Natural killer cell (primary cell): ENCODE measurements around the gene RARG. TPM values are rescaled to one million over a fixed set of nuclear protein-coding genes. Genes with fewer than 3 reads are reported as not detected.

Experiments used
- ATAC-seq, 3 donors: fragments of 150-1000 bp in 2 of 3; fragments of 200-7000 bp in 1 of 3; cut with Tn5 transposase; 1 replicate in 1 of 3; 2 replicates in 2 of 3; pipeline ENCODE4 v1.10.0; 2021; ENCODE audit warnings: mild to moderate bottlenecking in 2 of 3, moderate library complexity in 2 of 3
- DNase-seq, 2 donors: peaks; one replicate each; pipeline versions ENCODE4 v3.0.0 to v3.0.0-alpha.2; 2013 to 2021; ENCODE audit warnings: mixed read lengths in 1 of 2
- H3K27ac ChIP-seq: one replicate; pipeline ENCODE4 v1.5.1; 2013; ENCODE audit warnings: mild to moderate bottlenecking, low read length
- H3K27me3 ChIP-seq: one replicate; pipeline ENCODE4 v1.6.1; 2013; ENCODE audit warnings: low read length; ENCODE audit not compliant: control insufficient read depth, insufficient read depth
- H3K36me3 ChIP-seq: one replicate; pipeline ENCODE4 v1.6.1; 2013; ENCODE audit warnings: low read length; ENCODE audit not compliant: control insufficient read depth, insufficient read depth
- H3K4me1 ChIP-seq: one replicate; pipeline ENCODE4 v1.6.1; 2013; ENCODE audit warnings: low read length; ENCODE audit not compliant: control insufficient read depth, insufficient read depth
- H3K4me3 ChIP-seq: one replicate; pipeline ENCODE4 v1.5.1; 2013; ENCODE audit warnings: low read length
- H3K9me3 ChIP-seq: one replicate; pipeline ENCODE4 v1.6.1; 2013; ENCODE audit warnings: low read length; ENCODE audit not compliant: control insufficient read depth, insufficient read depth
- H3K27ac Mint-ChIP-seq, 2 donors: one replicate each; pipeline ENCODE4 v1.8.0; 2022; ENCODE audit warnings: mild to moderate bottlenecking in 2 of 2, mixed read lengths in 2 of 2, moderate library complexity in 1 of 2
- H3K27me3 Mint-ChIP-seq, 2 donors: one replicate each; pipeline ENCODE4 v1.8.0; 2022; ENCODE audit warnings: low read depth in 2 of 2, mixed read lengths in 2 of 2
- H3K36me3 Mint-ChIP-seq: one replicate; pipeline ENCODE4 v1.8.0; 2022; ENCODE audit warnings: mixed read lengths
- H3K4me1 Mint-ChIP-seq, 2 donors: one replicate each; pipeline ENCODE4 v1.8.0; 2022; ENCODE audit warnings: mixed read lengths in 2 of 2
- H3K4me3 Mint-ChIP-seq: one replicate; pipeline ENCODE4 v1.8.0; 2022; ENCODE audit warnings: mild to moderate bottlenecking, moderate library complexity, mixed read lengths
- H3K9me3 Mint-ChIP-seq, 2 donors: one replicate each; pipeline ENCODE4 v1.8.0; 2022; ENCODE audit warnings: mixed read lengths in 2 of 2
- CTCF ChIP-seq: fragments of 200-600 bp; IDR thresholded peaks from one replicate; pipeline ENCODE4 v1.8.0; 2022; ENCODE audit warnings: antibody characterized with exemption
- WGBS: methylation state at CpG from one replicate; pipeline ENCODE4 v1.1.7; 2013; ENCODE audit warnings: missing lambda C conversion rate; ENCODE audit not compliant: insufficient coverage; 5-methylcytosine and 5-hydroxymethylcytosine counted together
- intact Hi-C: fragments of 100-400 bp; cut with micrococcal nuclease; formaldehyde crosslinking; loops from one replicate; pipeline ENCODE4 v1.14.2; 2022
- total RNA-seq, 4 donors: library from RNA; stranded (reverse); fragments of 120-200 nt in 1 of 4; gene quantifications; one replicate each; pipeline versions ENCODE4 v1.2.3 to v1.2.4, GENCODE V29; 2013 to 2022

Gene RARG
- total RNA-seq, 3 donors from 2014 or later (not counting 1 experiment from before 2014, with no cell fraction given): 24.0 to 30.6 (median 27.5) TPM

DNA sequence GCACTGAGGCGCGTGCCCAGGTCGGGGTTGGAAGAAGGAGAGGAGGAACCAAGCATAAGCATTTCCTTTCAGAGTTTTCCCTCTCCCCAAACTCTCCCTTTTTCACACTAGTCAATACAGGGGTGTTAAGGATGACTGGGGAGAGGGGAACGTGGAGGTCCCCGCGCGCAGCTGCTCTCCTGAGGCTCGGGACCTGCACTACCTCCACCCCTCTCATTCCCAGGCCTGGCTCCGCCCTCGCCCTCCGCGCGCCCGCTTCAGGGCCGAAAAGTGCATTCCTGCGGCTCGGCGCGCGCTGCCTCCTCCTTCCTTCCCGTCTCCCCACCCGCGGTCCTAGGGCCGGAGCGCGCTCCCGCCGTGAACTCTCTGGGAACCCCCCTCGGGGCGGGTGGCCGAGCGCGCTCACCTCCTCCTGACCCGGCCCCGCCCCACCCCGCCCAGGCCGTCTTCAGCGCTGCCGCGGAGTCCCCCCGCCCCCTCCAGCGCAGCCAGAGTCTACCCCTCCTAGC is 11.3 kb downstream of the RARG start:
- Mint-ChIP-seq H3K27ac (peak overlapping the region; percentile 94 to 99), H3K9me3 (no peaks in the 10 kb centered on the region), H3K27me3 (no peaks in the 10 kb centered on the region), H3K36me3 (no peaks in the 10 kb centered on the region), H3K4me3 (peak overlapping the region; percentile 92), H3K4me1 (peaks cover 73 to 93% of the 10 kb centered on the region in 2 donors)
- peak overlapping the region; percentile 100 for H3K27ac ChIP-seq
- no peaks in the 10 kb centered on the region for H3K27me3 ChIP-seq
- H3K36me3 ChIP-seq: no peaks in the 10 kb centered on the region
- ATAC-seq: peak; percentile 64 to 87 (median 75)
- no peak for TF ChIP-seq CTCF
- no peaks in the 10 kb centered on the region for H3K9me3 ChIP-seq
- peak; percentile 72 to 91 for DNase-seq
- intact Hi-C loops: loop anchor here (1.0 to 5.0 kb wide), 5 partner anchors 12 to 101 kb away; partner anchors contain the start of genes AAAS, CSAD, ESPL1 and MYG1
- 0% methylated on average over 38 of the region's 42 CpGs for WGBS
- H3K4me1 ChIP-seq: peaks cover 76% of the 10 kb centered on the region
- H3K4me3 ChIP-seq: peak overlapping the region; percentile 83

DNA sequence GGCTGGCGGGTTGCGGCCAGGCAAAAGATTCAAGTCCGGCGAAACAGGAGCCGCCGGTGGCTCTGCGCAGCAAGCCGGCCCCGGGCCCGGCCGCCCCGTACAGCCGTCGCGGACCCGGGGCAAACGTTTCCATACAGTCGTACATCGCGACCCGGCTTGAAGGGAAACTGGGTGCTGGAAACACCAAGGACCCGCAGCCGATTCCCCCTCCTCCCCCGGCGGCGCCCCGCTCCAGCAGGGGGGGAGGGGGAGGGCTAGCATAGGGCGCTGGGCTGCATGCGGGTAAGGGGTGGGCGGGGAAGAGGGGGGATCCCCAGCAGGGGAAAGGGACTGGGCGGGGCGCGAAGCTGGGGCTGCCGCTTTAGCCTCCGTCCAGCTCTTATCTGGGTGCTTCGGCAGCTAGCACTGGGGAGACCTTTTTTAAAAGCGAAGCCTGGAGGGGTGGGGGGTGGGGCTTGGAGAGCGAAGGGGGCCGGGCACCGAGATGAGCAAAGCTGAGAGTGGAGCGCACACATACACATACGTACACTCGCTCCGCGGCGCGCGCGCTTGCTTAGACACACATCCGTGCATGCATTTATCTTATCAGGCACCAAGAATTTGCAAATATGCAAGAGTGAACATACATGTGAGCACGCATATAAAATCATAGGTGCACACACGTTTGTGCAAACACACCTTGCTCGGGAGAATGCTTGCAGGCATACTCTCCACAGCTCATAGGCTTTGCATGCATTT is 11.9 kb downstream of the RARG start:
- Mint-ChIP-seq H3K4me1 (peaks cover 73 to 93% of the 10 kb centered on the region in 2 donors), H3K4me3 (peak overlapping the region; percentile 93), H3K27ac (peak overlapping the region; percentile 94 to 99), H3K36me3 (no peaks in the 10 kb centered on the region), H3K27me3 (no peaks in the 10 kb centered on the region), H3K9me3 (no peaks in the 10 kb centered on the region)
- Histone ChIP-seq H3K4me3 (peak overlapping the region; percentile 83), H3K27me3 (no peaks in the 10 kb centered on the region), H3K4me1 (peaks cover 80% of the 10 kb centered on the region), H3K27ac (peak overlapping the region; percentile 100), H3K36me3 (no peaks in the 10 kb centered on the region), H3K9me3 (no peaks in the 10 kb centered on the region)
- WGBS: under 1% methylated on average over 50 of the region's 53 CpGs
- DNase-seq (peak; percentile 69 to 93), ATAC-seq (peak; percentile 45 to 75 (median 57))
- TF ChIP-seq CTCF: no peak
- intact Hi-C loops: loop anchor here (1.0 to 5.0 kb wide), 5 partner anchors 12 to 101 kb away; partner anchors contain the start of genes AAAS, CSAD, ESPL1 and MYG1

DNA sequence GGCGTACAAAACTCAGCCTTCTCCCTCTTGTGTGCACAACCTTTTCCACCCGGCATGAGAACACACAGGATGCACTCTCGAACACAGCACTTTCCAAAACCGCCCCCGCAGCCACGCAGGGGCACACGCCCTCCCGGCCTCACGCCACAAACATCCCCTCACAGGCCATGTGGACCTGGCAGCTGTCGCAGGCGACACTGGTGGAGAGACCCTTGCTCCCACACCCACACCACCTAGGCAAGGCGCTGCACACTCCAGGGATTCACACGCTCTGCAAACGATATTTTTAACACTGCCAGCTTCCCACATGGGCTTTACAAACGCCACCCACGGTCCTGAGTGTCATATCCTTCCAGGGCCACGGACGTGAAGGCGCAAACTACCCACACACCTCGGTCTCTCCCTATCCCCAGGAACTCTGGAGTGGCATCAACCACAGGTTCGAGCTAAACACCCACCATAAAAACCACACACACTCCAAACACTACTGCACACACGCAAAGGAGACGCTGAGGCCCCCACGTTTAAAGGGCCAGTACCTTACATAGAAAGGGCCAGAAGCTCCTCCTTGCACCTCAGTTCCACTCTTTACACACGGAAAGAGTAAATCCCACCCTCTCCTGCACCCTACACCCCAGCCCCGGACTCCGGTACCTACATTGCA is 12.6 kb downstream of the RARG start:
- TF ChIP-seq CTCF: no peak
- H3K27ac Mint-ChIP-seq: peak overlapping the region; percentile 94 to 99
- ATAC-seq (no peak), DNase-seq (peak; percentile 35 to 75)
- peaks cover 4% of the 10 kb centered on the region for H3K36me3 ChIP-seq
- no peaks in the 10 kb centered on the region for H3K27me3 ChIP-seq
- H3K9me3 Mint-ChIP-seq: no peaks in the 10 kb centered on the region
- H3K4me3 ChIP-seq: peak overlapping the region; percentile 83
- 3% methylated on average over 27 of the region's 27 CpGs for WGBS
- H3K36me3 Mint-ChIP-seq: no peaks in the 10 kb centered on the region
- H3K9me3 ChIP-seq: no peaks in the 10 kb centered on the region
- H3K27ac ChIP-seq: peak overlapping the region; percentile 100
- intact Hi-C loops: no loop called here
- H3K27me3 Mint-ChIP-seq: no peaks in the 10 kb centered on the region
- H3K4me3 Mint-ChIP-seq: peak overlapping the region; percentile 93
- H3K4me1 Mint-ChIP-seq: peaks cover 75 to 93% of the 10 kb centered on the region in 2 donors
- peaks cover 76% of the 10 kb centered on the region for H3K4me1 ChIP-seq
